Keratinocyte (primary cell): ENCODE data around the gene PPL.

Source experiments
- CTCF ChIP-seq, 3 experiments: IDR thresholded peaks in 1 of 3; conservative IDR thresholded peaks in 1 of 3; optimal IDR thresholded peaks in 1 of 3; 2 replicates in 2 of 3; 3 replicates in 1 of 3; pipeline versions ENCODE3 to v1.5.1; 2011; ENCODE audit warnings: low read length in 3 of 3, mild to moderate bottlenecking in 3 of 3, moderate library complexity in 2 of 3, control low read depth in 1 of 3, inconsistent platforms in 1 of 3; ENCODE audit not compliant: insufficient read depth in 2 of 3; ENCODE audit errors: extremely low read depth in 1 of 3
- EZH2 ChIP-seq: IDR thresholded peaks from one replicate; pipeline ENCODE4 v1.6.1; 2012; ENCODE audit warnings: inconsistent platforms, mild to moderate bottlenecking, low read length, moderate library complexity

GRCh38 chr16:4979164-4979563 is 42.2 kb upstream of the PPL start:
- TF ChIP-seq CTCF (optimal IDR thresholded peaks at IDR 0.05 in 1 of 3, IDR thresholded peaks at IDR 0.05 in 1 of 3, conservative IDR thresholded peaks at IDR 0.05 in 1 of 3; ENCODE audit: extremely low read depth in 1 of 3, insufficient read depth in 2 of 3, low read length in 3 of 3) (no peak), EZH2 (no peak)
